Astrocyte of the cerebellum (primary cell): Measurements from ENCODE around the gene RNLS.

Source experiments
- DNase-seq: peaks from one replicate; pipeline ENCODE4 v3.0.0-alpha.2; 2011; ENCODE audit warnings: low read depth
- H3K4me3 ChIP-seq: 2 replicates; pipeline ENCODE4 v1.5.1; 2011; ENCODE audit warnings: mild to moderate bottlenecking, low read depth, low read length, moderate library complexity
- CTCF ChIP-seq: IDR thresholded peaks from 2 replicates; pipeline ENCODE4 v1.5.1; 2012; ENCODE audit warnings: low read length, low read depth, moderate library complexity, mild to moderate bottlenecking; ENCODE audit errors: missing control alignments
- in situ Hi-C: cut with HindIII; loops from 2 replicates; pipeline ENCODE4 v1.10.0; 2017; ENCODE audit warnings: low sequenced_read_pairs

The RNLS gene

GRCh38 chr10:88527245-88527644, 55.9 kb downstream of the RNLS start:
- TF ChIP-seq CTCF, result no peak
- in situ Hi-C loops, result no loop called here
- H3K4me3 ChIP-seq, result no peak overlapping the region
- DNase-seq, result no peak

GRCh38 chr10:88526501-88527105, 56.5 kb downstream of the RNLS start:
- no peak for TF ChIP-seq CTCF
- DNase-seq, result no peak
- no peak overlapping the region for H3K4me3 ChIP-seq

GRCh38 chr10:88525371-88526069, 57.6 kb downstream of the RNLS start:
- no peak for TF ChIP-seq CTCF
- in situ Hi-C loops, result no loop called here
- DNase-seq, result peak; percentile 59
- H3K4me3 ChIP-seq, result no peak overlapping the region

More at GRCh38 chr10:88526501-88527105, 56.5 kb downstream of the RNLS start:
- in situ Hi-C loops, result no loop called here

GRCh38 chr10:88523739-88524400, 59.2 kb downstream of the RNLS start:
- H3K4me3 ChIP-seq, result no peak overlapping the region
- no peak for TF ChIP-seq CTCF
- in situ Hi-C loops, result no loop called here
- no peak for DNase-seq

GRCh38 chr10:88522715-88523114, 60.4 kb downstream of the RNLS start:
- DNase-seq, result no peak
- no peak overlapping the region for H3K4me3 ChIP-seq
- no peak for TF ChIP-seq CTCF
- in situ Hi-C loops, result no loop called here

GRCh38 chr10:88521791-88522190, 61.3 kb downstream of the RNLS start:
- DNase-seq, result no peak
- in situ Hi-C loops, result no loop called here
- no peak overlapping the region for H3K4me3 ChIP-seq
- no peak for TF ChIP-seq CTCF
